ENCODE measurements around the gene HCRT. TPM values are rescaled to one million over a fixed set of nuclear protein-coding genes. Genes with fewer than 3 reads are reported as not detected.
A peak's percentile ranks its signal among the peaks of the same experiment; 100 is the strongest.

HCRT gene
- total and polyA plus RNA-seq, 2 of the 8 experiments (the other 6 are each of a cell fraction or from before 2014, with no cell fraction given) = not detected

DNA sequence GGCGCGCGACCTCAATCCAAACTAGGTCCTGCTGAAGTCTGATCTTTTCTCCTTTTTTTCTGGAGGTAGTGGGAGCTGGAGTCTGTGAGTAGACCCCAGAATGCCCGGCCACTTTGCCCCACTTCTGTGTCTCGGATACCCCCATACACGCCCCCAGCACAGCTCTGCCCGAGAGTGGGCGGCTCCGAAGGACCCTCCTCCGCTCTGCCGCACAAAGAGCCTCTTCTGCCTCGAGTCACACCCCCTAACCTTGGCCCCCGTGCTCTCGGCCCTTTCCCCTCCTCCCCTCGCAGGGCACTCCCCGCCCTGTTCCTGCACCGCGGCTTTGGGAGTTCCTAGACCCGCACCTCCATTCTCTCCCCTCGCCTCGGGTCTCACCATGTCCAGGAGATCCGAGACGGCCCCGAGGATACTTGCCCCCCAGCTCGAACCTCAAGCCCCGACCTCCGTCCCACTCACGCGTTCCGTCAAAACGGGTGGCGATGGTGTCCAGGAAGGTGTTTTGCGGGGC, 4.8 kb downstream of the HCRT start:
- Histone ChIP-seq H4K8ac (ENCODE audit: extremely low read depth, insufficient read depth, low read length) (no peak overlapping the region), H3K9ac (replicated peaks in 1 of 4; ENCODE audit: extremely low read depth in 1 of 4, low read depth in 3 of 4, low read length in 3 of 4) (no peak overlapping the region), H3K79me1 (ENCODE audit: low read depth, low read length) (no peaks in the 10 kb centered on the region), H4K20me1 (replicated peaks in 1 of 2; ENCODE audit: control insufficient read depth in 1 of 2, insufficient read depth in 2 of 2, low read length in 2 of 2) (peaks cover 0 to 1% of the 10 kb centered on the region in 2 experiments), H3K27ac (ENCODE audit: low read depth, low read length) (no peak overlapping the region), H3K36me3 (ENCODE audit: control insufficient read depth in 2 of 4, insufficient read depth in 4 of 4, low read length in 3 of 4) (no peaks in the 10 kb centered on the region), H3K4me2 (ENCODE audit: insufficient read depth in 1 of 2, low read depth in 2 of 2, low read length in 2 of 2) (peak overlapping the region; percentile 92 to 96), H4K91ac (replicated peaks; ENCODE audit: insufficient read length, low read length) (no peak overlapping the region), H3K23me2 (ENCODE audit: low read depth, low read length) (peaks cover 13% of the 10 kb centered on the region; the same call in 1 of the 2 replicates), H2BK120ac (replicated peaks; ENCODE audit: low read depth, low read length) (no peak overlapping the region), H3K14ac (ENCODE audit: insufficient read length) (no peak overlapping the region), H2BK5ac (ENCODE audit: low read depth, low read length) (no peak overlapping the region), H2BK15ac (ENCODE audit: low read length) (no peak overlapping the region), H2AK5ac (ENCODE audit: low read depth, low read length) (no peak overlapping the region), H3K56ac (replicated peaks; ENCODE audit: insufficient read length, low read depth, low read length) (no peak overlapping the region), H3K9me3 (ENCODE audit: insufficient read depth in 2 of 2, low read depth in 1 of 2, low read length in 1 of 2) (no peaks in the 10 kb centered on the region), H3K18ac (ENCODE audit: extremely low read depth, low read length) (no peak overlapping the region), H2BK12ac (ENCODE audit: low read depth, low read length) (no peak overlapping the region), H2AFZ (ENCODE audit: low read length) (no peak overlapping the region), H3K4me1 (replicated peaks in 1 of 4; ENCODE audit: control insufficient read depth in 3 of 4, insufficient read depth in 4 of 4, low read length in 3 of 4) (peaks cover 0 to 17% (median 13%) of the 10 kb centered on the region in 4 experiments; a peak in 5 of 7 replicates), H2BK20ac (ENCODE audit: low read length) (no peak overlapping the region), H3K79me2 (ENCODE audit: control insufficient read depth in 1 of 2, insufficient read depth in 2 of 2, low read length in 2 of 2) (no peaks in the 10 kb centered on the region), H3K23ac (ENCODE audit: insufficient read length) (no peak overlapping the region), H3K27me3 (replicated peaks in 1 of 4; ENCODE audit: control insufficient read depth in 3 of 4, extremely low read depth in 1 of 4, insufficient read depth in 3 of 4, low read length in 3 of 4) (peaks cover 7 to 52% (median 39%) of the 10 kb centered on the region in 4 experiments), H3K4ac (replicated peaks; ENCODE audit: insufficient read length, low read depth, low read length) (no peak overlapping the region), H3K4me3 (ENCODE audit: extremely low read depth in 1 of 4, insufficient read depth in 2 of 4, low read depth in 3 of 4, low read length in 4 of 4) (peak overlapping the region; percentile 40 to 73 (median 51)), H4K5ac (ENCODE audit: insufficient read length, low read depth, low read length) (no peak overlapping the region)
- CTCF ChIA-PET (ENCODE audit: partially characterized antibody) = interaction anchor here (0.7 to 4.9 kb wide), 19 partner anchors 9 to 162 kb away, joined by 3 to 34 read pairs (median 3); partner anchors contain the start of genes DNAJC7, HSPB9 and KAT2A
- WGBS, 2 experiments (ENCODE audit: extremely low coverage in 1 of 2, insufficient coverage in 1 of 2, insufficient read length in 1 of 2, insufficient replicate concordance in 2 of 2, low coverage in 1 of 2, low lambda C conversion rate in 2 of 2, missing lambda C conversion rate in 1 of 2) = 5% methylated on average over 25 of the region's 33 CpGs; no CpG with 5 or more reads in 1 of the 2 experiments
- DNase-seq (ENCODE audit: low read depth in 1 of 2, low spot score in 2 of 2) (peak in 1 of 2 experiments; percentile 75), FAIRE-seq (no peak)
- POLR2A ChIA-PET (ENCODE audit: partially characterized antibody) = interaction anchor here (0.7 to 1.7 kb wide), 6 partner anchors 9 to 262 kb away, joined by 3 to 8 read pairs (median 3); partner anchors contain the start of genes ACLY and GHDC
- TF ChIP-seq RNF2 (IDR thresholded peaks at IDR 0.05; ENCODE audit: borderline replicate concordance, low read depth, low read length, missing control alignments, poor library complexity, severe bottlenecking) (peak; percentile 12), ASH2L (IDR thresholded peaks at IDR 0.05; ENCODE audit: low read length) (peak; percentile 72), KDM5A (IDR thresholded peaks at IDR 0.05; ENCODE audit: low read length) (no peak), SP4 (IDR thresholded peaks at IDR 0.05; ENCODE audit: low read length) (no peak), CREB1 (IDR thresholded peaks at IDR 0.05) (no peak)

Measured in H1 (cell line).